ENCODE measurements around the gene ROPN1L. TPM values are rescaled to one million over a fixed set of nuclear protein-coding genes. Genes with fewer than 3 reads are reported as not detected.

ROPN1L gene
- total RNA-seq, 1 donor from 2014 or later, result 0.77 TPM

- no peak for DNase-seq (ENCODE audit: low read depth)
- no peak for FAIRE-seq
- Mint-ChIP-seq H3K36me3 (ENCODE audit: low read depth, unreplicated experiment) (peaks cover 2% of the 10 kb centered on the region), H3K4me1 (ENCODE audit: low read depth, unreplicated experiment) (peaks cover 18% of the 10 kb centered on the region), H3K27ac (ENCODE audit: unreplicated experiment) (no peak overlapping the region), H3K4me3 (ENCODE audit: unreplicated experiment) (no peak overlapping the region), H3K27me3 (ENCODE audit: low read depth, unreplicated experiment) (no peaks in the 10 kb centered on the region), H3K9me3 (ENCODE audit: unreplicated experiment) (peaks cover 3% of the 10 kb centered on the region)
- no peaks in the 10 kb centered on the region for H4K20me1 ChIP-seq (ENCODE audit: insufficient read depth, low read length)
- no peaks in the 10 kb centered on the region for H3K36me3 ChIP-seq (ENCODE audit: insufficient read depth, low read length)
- H3K4me2 ChIP-seq (ENCODE audit: low read length), result no peak overlapping the region
- H3K4me1 ChIP-seq (ENCODE audit: insufficient read depth, low read length), result peaks cover 12% of the 10 kb centered on the region
- H3K27ac ChIP-seq (ENCODE audit: low read depth, low read length), result no peak overlapping the region
- H3K4me3 ChIP-seq (ENCODE audit: insufficient read depth, low read depth, low read length), result no peak overlapping the region
- no peaks in the 10 kb centered on the region for H3K9me3 ChIP-seq (ENCODE audit: insufficient read depth, low read depth, low read length)
- TF ChIP-seq EZH2 (IDR thresholded peaks at IDR 0.05; ENCODE audit: insufficient read depth, low read length) (no peak), CTCF (IDR thresholded peaks at IDR 0.05; ENCODE audit: insufficient read depth, low read depth, low read length) (no peak)
- no peak overlapping the region for H3K9ac ChIP-seq (ENCODE audit: low read length)
- no peak overlapping the region for H2AFZ ChIP-seq (ENCODE audit: low read depth, low read length)
- H3K27me3 ChIP-seq (ENCODE audit: insufficient read depth, low read length), result no peaks in the 10 kb centered on the region
- H3K79me2 ChIP-seq (ENCODE audit: insufficient read depth, low read length), result no peaks in the 10 kb centered on the region
Observed at GRCh38 chr5:10509575-10509974, 67.9 kb downstream of the ROPN1L start.

GRCh38 chr5:10511741-10512640 lies 70.3 kb downstream of the ROPN1L start:
- Mint-ChIP-seq H3K4me3 (ENCODE audit: unreplicated experiment) (no peak overlapping the region), H3K36me3 (ENCODE audit: low read depth, unreplicated experiment) (peaks cover 2% of the 10 kb centered on the region), H3K27me3 (ENCODE audit: low read depth, unreplicated experiment) (no peaks in the 10 kb centered on the region), H3K4me1 (ENCODE audit: low read depth, unreplicated experiment) (peaks cover 19% of the 10 kb centered on the region), H3K27ac (ENCODE audit: unreplicated experiment) (peak overlapping the region; percentile 19), H3K9me3 (ENCODE audit: unreplicated experiment) (peaks cover 3% of the 10 kb centered on the region)
- Histone ChIP-seq H3K9me3 (ENCODE audit: insufficient read depth, low read depth, low read length) (no peaks in the 10 kb centered on the region), H3K36me3 (ENCODE audit: insufficient read depth, low read length) (no peaks in the 10 kb centered on the region), H3K4me1 (ENCODE audit: insufficient read depth, low read length) (peaks cover 16% of the 10 kb centered on the region), H4K20me1 (ENCODE audit: insufficient read depth, low read length) (no peaks in the 10 kb centered on the region), H3K4me3 (ENCODE audit: insufficient read depth, low read depth, low read length) (no peak overlapping the region), H3K4me2 (ENCODE audit: low read length) (no peak overlapping the region), H3K27me3 (ENCODE audit: insufficient read depth, low read length) (no peaks in the 10 kb centered on the region), H3K27ac (ENCODE audit: low read depth, low read length) (no peak overlapping the region), H3K79me2 (ENCODE audit: insufficient read depth, low read length) (no peaks in the 10 kb centered on the region), H3K9ac (ENCODE audit: low read length) (no peak overlapping the region), H2AFZ (ENCODE audit: low read depth, low read length) (no peak overlapping the region)
- TF ChIP-seq CTCF (IDR thresholded peaks at IDR 0.05; ENCODE audit: insufficient read depth, low read depth, low read length) (no peak), EZH2 (IDR thresholded peaks at IDR 0.05; ENCODE audit: insufficient read depth, low read length) (no peak)
- FAIRE-seq (no peak), DNase-seq (ENCODE audit: low read depth) (no peak)
